NCI-H748 (cell line): ENCODE results near the gene TIE1.
A peak's percentile ranks its signal among the peaks of the same experiment; 100 is the strongest.

ENCODE experiments used
- DNase-seq: peaks from one replicate; lab custom pipeline; 2025; ENCODE audit not compliant: unreplicated experiment; lab: John Stamatoyannopoulos, UW

TIE1 gene

GRCh38 chr1:43311521-43311920 is 10.7 kb downstream of the TIE1 start:
- no peak for DNase-seq

DNA sequence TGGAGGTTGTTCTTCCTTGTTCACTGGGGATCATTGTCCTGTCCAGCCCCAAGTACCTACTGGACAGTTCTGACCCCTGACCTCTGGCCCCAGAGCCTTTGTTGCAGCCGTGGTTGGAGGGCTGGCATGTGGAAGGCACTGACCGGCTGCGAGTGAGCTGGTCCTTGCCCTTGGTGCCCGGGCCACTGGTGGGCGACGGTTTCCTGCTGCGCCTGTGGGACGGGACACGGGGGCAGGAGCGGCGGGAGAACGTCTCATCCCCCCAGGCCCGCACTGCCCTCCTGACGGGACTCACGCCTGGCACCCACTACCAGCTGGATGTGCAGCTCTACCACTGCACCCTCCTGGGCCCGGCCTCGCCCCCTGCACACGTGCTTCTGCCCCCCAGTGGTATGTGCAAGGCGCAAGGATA is 11.4 kb downstream of the TIE1 start:
- DNase-seq, result no peak

- no peak for DNase-seq
Observed at GRCh38 chr1:43312663-43313515, 12.1 kb downstream of the TIE1 start.

GRCh38 chr1:43313771-43314170 is 13.0 kb downstream of the TIE1 start:
- DNase-seq, result no peak

- DNase-seq, result no peak
Observed at GRCh38 chr1:43314233-43314632, 13.5 kb downstream of the TIE1 start.

DNA sequence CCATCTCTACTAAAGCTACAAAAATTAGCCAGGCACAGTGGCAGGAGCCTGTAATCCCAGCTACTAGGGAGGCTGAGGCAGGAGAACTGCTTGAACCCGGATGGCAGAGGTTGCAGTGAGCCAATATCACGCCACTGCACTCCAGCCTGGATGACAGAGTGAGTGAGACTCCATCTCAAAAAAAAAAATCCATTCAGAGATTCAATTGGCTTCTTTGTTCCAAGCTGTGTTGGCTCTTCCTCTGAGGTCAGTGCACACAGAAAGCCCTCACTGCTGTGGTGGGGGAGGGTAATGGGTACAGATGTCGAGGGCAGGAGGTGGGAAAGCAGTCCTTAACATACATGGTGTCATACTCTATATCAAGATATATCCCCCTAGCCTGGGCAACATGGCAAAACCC is 14.7 kb downstream of the TIE1 start:
- DNase-seq, result no peak

DNA sequence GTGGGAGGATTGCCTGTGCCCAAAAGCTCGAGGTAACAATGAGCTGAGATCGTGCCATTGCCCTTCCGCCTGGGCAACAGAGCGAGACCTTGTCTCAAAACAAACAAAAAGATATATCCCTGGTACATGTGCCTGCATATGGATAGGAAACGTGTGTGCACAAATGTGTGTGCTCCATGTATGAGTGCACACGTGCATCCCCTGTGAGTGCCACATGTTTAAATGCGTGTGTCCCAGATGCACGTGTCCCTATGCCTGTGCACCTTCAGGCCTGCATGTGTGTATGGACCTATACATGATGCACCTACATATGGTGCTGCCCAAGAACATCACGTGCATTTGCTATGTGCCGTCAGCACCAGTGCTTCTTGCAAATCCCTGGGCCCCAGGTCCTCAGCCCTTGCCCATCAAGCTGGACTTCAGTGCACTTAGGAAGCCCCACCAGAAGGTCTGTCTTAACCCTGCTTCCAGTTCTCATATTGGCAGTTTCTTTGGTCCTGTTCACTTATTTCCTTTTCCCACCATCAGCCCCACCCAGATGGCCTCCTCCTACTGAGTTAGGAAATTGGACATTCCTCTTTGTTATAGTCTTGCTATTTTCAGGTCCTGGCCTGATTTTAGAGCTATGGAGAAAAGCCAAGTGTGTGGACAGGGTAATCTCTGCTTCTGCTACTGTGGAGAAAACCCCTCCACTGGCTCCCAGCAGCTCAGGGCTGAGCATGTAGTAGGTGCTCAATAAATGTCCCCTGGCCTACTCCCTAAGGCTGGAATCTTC is 15.4 kb downstream of the TIE1 start:
- DNase-seq, result no peak

DNA sequence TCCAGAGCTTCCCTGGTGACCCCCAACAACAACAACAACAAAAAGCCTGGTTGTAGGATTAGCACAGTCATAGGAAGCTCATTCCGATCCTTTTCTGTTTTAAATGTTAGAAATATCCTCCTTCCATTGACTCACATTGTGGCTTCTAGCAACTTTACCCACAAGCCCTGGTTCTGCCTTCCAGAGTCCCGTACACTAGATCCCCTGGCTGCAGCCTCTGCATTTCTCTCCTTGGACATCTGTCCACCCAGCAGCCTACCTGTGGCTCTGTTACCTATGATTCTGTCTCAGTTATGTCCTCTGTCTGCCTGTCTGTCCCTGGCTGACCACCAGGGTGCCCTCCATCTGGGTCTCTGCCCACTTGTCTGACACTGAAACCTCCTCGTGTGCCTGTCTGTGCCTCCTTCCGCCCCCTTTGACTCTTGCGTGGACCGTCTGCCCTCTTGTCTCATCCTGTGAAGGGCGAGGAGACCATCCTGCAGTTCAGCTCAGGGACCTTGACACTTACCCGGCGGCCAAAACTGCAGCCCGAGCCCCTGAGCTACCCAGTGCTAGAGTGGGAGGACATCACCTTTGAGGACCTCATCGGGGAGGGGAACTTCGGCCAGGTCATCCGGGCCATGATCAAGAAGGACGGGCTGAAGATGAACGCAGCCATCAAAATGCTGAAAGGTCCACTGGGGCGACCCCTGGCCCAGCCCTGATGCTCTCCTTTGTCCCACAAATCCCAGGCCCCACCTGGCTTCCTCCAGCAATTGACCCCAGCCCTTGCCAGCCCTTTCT is 16.1 kb downstream of the TIE1 start:
- no peak for DNase-seq

- DNase-seq, result no peak
Observed at GRCh38 chr1:43317817-43318471, 17.2 kb downstream of the TIE1 start.

DNA sequence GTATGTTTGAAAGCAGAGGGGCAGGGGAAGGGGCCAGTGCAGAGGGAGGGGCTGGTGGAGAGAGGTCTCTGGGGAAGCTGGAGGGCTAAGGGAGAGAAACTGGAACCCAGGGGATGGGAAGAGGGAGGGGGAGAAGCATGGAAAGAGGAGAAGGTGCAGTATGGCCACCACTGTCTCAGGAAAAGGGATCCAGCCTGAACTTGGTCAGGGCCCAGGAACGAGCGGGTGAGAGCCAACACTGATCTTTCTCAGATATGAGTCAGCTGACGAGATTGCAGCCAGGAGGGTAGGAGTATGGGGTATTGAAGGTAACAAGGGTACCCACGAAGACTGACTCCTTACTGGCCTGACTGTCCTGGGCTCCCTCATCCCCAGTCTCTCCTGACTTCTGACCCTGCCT is 18.0 kb downstream of the TIE1 start:
- no peak for DNase-seq

GRCh38 chr1:43319288-43319687 is 18.5 kb downstream of the TIE1 start:
- no peak for DNase-seq

DNA sequence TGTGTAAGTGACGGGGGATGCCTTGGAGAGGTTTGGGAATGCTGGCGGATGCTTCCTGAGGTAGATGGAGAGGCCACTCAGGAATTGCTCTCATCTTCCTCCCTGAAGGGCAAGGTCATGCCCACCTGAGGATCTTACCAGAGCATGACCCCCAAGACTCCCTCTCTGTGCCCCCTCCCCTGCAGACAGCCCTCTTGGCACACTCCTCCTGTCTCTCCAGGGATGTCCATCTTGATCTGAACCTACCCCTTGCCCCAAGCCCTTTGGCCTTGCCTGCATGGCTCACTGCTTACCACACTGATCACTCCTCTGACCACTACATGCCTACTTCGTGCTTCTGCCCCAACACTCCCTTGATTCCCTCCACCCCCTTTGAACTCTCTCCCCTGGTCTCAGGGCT is 19.0 kb downstream of the TIE1 start:
- no peak for DNase-seq

DNA sequence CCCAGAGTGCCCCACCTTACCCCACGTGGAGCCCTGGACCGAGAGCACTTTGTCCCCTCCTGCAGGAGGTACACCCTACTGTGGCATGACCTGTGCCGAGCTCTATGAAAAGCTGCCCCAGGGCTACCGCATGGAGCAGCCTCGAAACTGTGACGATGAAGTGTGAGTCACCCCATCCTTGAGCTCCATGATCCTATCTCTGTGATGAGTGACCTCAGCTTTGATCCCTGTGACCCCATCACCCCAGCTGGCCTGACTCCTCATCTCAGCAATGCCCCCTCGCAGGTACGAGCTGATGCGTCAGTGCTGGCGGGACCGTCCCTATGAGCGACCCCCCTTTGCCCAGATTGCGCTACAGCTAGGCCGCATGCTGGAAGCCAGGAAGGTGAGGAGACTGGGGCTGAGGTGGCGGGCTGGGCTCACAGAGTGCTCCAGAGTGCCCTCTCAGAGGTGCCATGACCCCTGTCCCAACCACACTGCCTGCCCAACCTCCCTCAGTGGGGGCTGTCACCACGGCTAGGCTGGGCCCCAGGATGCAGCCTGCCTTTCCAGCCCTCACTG is 20.6 kb downstream of the TIE1 start:
- DNase-seq, result no peak

- no peak for DNase-seq
Observed at GRCh38 chr1:43322506-43322905, 21.7 kb downstream of the TIE1 start.

- DNase-seq, result no peak
Observed at GRCh38 chr1:43324810-43325209, 24.0 kb downstream of the TIE1 start.

DNA sequence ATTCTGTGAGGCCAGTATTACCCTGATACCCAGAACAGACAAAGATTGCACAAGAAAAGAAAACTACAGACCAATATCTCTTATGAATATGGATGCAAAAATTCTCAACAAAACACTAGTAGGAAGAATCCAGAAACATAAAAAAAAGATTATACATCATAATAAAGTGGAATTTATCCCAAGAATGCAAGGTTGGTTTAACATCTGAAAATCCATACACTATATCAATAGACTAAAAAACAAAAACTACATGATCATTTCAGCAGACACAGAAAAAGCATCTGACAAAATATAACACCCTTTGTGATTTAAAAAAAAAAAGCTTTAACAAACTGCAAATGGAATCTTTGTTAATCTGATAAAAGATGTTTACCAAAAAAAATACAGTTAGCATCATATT is 24.6 kb downstream of the TIE1 start:
- DNase-seq, result no peak

- no peak for DNase-seq
Observed at GRCh38 chr1:43327549-43328292, 26.9 kb downstream of the TIE1 start.

GRCh38 chr1:43329995-43330751 is 29.4 kb downstream of the TIE1 start:
- DNase-seq, result no peak

GRCh38 chr1:43331688-43332087 is 30.9 kb downstream of the TIE1 start:
- peak; percentile 75 for DNase-seq
